Subcutaneous adipose tissue (tissue), 4 donors: Measurements from ENCODE around the gene PRAMEF26. TPM values are rescaled to one million over a fixed set of nuclear protein-coding genes. Genes with fewer than 3 reads are reported as not detected.
"Not testable (repeated sequence)": the region's sequence is repeated elsewhere in the genome, so short reads cannot be mapped to it uniquely, and the experiment has no call there.

ENCODE experiments used
- CTCF ChIP-seq: fragments of 450-650 bp; IDR thresholded peaks from one replicate; pipeline ENCODE4 v1.5.1; 2016; ENCODE audit warnings: low read depth, mild to moderate bottlenecking, control low read depth, antibody characterized with exemption, moderate library complexity
- total RNA-seq, 4 donors: library from RNA; depleted of rRNA; stranded (reverse); fragments of >200 nt; gene quantifications; one replicate each; pipeline ENCODE4 v1.1.0, GENCODE V29; 2016

Gene PRAMEF26
- not detected for total RNA-seq

GRCh38 chr1:13155909-13156308 lies at the start of gene PRAMEF26:
Gene PRAMEF26 (minus strand): TSS chr1:13156009. CDS start chr1:13153095, 2,914 bp downstream.
- not testable (repeated sequence) for TF ChIP-seq CTCF

- TF ChIP-seq CTCF: not testable (repeated sequence)
Observed at GRCh38 chr1:13201309-13201708, 45.5 kb upstream of the PRAMEF26 start, which contains the start of gene PRAMEF13. Gene PRAMEF13 (minus strand): TSS chr1:13201409. CDS start chr1:13199589, 1,820 bp downstream.

- not testable (repeated sequence) for TF ChIP-seq CTCF
Observed at GRCh38 chr1:13171548-13171947, 15.7 kb upstream of the PRAMEF26 start, which contains the start of gene PRAMEF9. Gene PRAMEF9 (plus strand): TSS chr1:13171848. CDS start chr1:13175281, 3,433 bp downstream.

- TF ChIP-seq CTCF: not testable (repeated sequence)
Observed at GRCh38 chr1:13165531-13165930, 9.7 kb upstream of the PRAMEF26 start, which contains the start of gene HNRNPCL4. Gene HNRNPCL4 (minus strand): TSS chr1:13165631. CDS start chr1:13165467, 164 bp downstream.

GRCh38 chr1:13116754-13117153 lies 39.1 kb downstream of the PRAMEF26 start, which contains the start of gene HNRNPCL2:
Gene HNRNPCL2 (minus strand): TSS chr1:13116854. CDS start chr1:13116400, 454 bp downstream.
- not testable (repeated sequence) for TF ChIP-seq CTCF

Other genes with a start within 250 kb of the PRAMEF26 start
- gene PRAMEF7, start 239.4 kb downstream of the PRAMEF26 start, total RNA-seq: not detected
- gene PRAMEF6, start 208.4 kb downstream of the PRAMEF26 start, total RNA-seq: not detected
- gene PRAMEF27, start 99.4 kb downstream of the PRAMEF26 start, total RNA-seq: not detected
- gene HNRNPCL3, start 95.2 kb downstream of the PRAMEF26 start, total RNA-seq: not detected
- not detected for gene PRAMEF25, start 85.2 kb downstream of the PRAMEF26 start, total RNA-seq
- not detected for gene HNRNPCL2, start 39.2 kb downstream of the PRAMEF26 start, total RNA-seq
- gene HNRNPCL4, start 9.6 kb upstream of the PRAMEF26 start, total RNA-seq: not detected
- not detected for gene PRAMEF9, start 15.8 kb upstream of the PRAMEF26 start, total RNA-seq
- not detected for gene PRAMEF13, start 45.4 kb upstream of the PRAMEF26 start, total RNA-seq
- not detected for gene PRAMEF18, start 70.1 kb upstream of the PRAMEF26 start, total RNA-seq
- not detected for gene PRAMEF5, start 98.2 kb upstream of the PRAMEF26 start, total RNA-seq
- not detected for gene PRAMEF8, start 129.1 kb upstream of the PRAMEF26 start, total RNA-seq
- not detected for gene PRAMEF33, start 147.5 kb upstream of the PRAMEF26 start, total RNA-seq
- not detected for gene PRAMEF15, start 159.6 kb upstream of the PRAMEF26 start, total RNA-seq
- not detected for gene PRAMEF14, start 191.1 kb upstream of the PRAMEF26 start, total RNA-seq
- gene PRAMEF19, start 215.9 kb upstream of the PRAMEF26 start, total RNA-seq: not detected
- gene PRAMEF17, start 233.6 kb upstream of the PRAMEF26 start, total RNA-seq: not detected